ENCODE data around the gene ETV3L. TPM values are rescaled to one million over a fixed set of nuclear protein-coding genes. Genes with fewer than 3 reads are reported as not detected.

The ETV3L gene
- total and polyA plus RNA-seq, 2 experiments from 2014 or later = not detected

DNA sequence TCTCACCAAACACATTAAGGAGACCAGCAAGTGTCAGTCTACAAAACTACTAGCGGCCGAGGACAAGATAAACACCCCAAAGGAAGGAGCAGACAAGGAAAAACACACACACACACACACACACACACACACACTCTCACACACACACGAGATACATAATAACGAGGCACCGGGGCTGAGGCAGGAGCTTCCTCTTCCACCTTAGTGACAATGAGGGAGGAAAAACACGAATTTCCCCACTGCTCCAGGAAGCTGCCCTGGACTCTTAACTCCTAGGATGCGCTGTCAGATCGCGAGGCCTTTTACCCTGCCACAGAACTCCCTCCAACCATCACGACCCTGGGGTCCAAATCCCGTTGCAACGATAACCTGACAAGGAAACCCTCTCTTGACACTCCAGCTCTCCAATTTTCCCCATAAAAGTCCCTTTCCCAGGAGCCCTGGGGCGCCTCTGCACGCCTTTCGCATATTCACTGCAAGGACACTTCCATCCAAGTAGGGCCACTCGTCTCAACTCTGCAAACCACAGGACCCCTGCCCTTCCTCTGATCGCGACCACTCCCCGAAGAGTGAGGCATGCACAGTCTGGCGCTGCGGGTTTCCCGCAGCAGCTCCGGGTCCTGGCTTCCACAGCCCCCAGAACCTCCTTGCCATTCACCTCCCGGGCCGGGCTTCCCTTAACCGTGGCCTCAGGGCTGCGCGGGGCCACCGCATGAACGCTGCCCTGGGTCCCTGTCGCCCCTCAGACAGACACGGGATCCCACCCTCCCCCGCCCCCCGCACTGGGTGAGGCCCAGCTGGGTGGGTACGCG, 38.0 kb upstream of the ETV3L start:
- 1% methylated on average over 25 to 31 of the region's 36 CpGs for WGBS, 2 experiments (ENCODE audit: low coverage in 1 of 2, low lambda C conversion rate in 2 of 2, missing lambda C conversion rate in 2 of 2)
- in situ Hi-C loops (cut with MboI) = no loop called here
- Histone ChIP-seq H3K9me3 (ENCODE audit: low read depth) (no peaks in the 10 kb centered on the region), H3F3A (ENCODE audit: insufficient read depth) (peaks cover 55% of the 10 kb centered on the region), H3K4me2 (ENCODE audit: unreplicated experiment) (peak overlapping the region; percentile 92), H3K36me3 (ENCODE audit: low read depth) (peaks cover 34% of the 10 kb centered on the region), H3K9me2 (ENCODE audit: insufficient read depth) (no peaks in the 10 kb centered on the region), H3K27me3 (replicated peaks; ENCODE audit: insufficient read depth) (no peaks in the 10 kb centered on the region), H2AFZ (peak overlapping the region; percentile 71), H3K9ac (peak overlapping the region; percentile 97), H3K4me3 (peak overlapping the region; percentile 88), H3K79me2 (ENCODE audit: insufficient read depth) (peaks cover 54% of the 10 kb centered on the region), H3K27ac (peak overlapping the region; percentile 96), H3K4me1 (ENCODE audit: insufficient read depth) (peaks cover 22% of the 10 kb centered on the region), H4K20me1 (ENCODE audit: insufficient read depth) (0 out of 2 replicates have a peak, but pooled peaks cover 5% of the 10 kb centered on the region)
- no peak for TF ChIP-seq EZH2 (IDR thresholded peaks at IDR 0.05; ENCODE audit: insufficient read depth, poor library complexity, severe bottlenecking)
- TF ChIP-seq EZH2phosphoT487 (IDR thresholded peaks at IDR 0.05; ENCODE audit: insufficient read depth, low read depth) = no peak
- peak; percentile 57 for DNase-seq

DNA sequence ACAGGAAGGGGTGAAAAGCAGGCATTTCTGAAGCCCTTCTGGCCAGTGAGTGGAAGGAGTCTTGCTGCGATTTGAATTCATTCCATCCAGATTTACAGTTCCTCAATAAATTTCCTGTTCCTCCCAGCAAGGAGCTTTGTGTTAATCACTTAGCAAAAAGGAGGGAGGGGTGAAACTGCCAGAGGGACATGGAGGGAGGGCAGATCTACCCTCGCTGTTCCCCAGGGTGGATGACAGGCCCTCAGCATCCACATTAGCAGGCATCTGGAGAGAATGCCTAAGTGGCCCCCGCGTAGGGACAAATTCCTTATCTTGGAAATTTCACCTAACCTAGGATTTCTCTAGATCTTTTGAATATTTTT, 37.4 kb upstream of the ETV3L start:
- peaks cover 55% of the 10 kb centered on the region for H3F3A ChIP-seq (ENCODE audit: insufficient read depth)
- no peaks in the 10 kb centered on the region for H3K9me2 ChIP-seq (ENCODE audit: insufficient read depth)
- H3K9me3 ChIP-seq (ENCODE audit: low read depth) = no peaks in the 10 kb centered on the region
- H4K20me1 ChIP-seq (ENCODE audit: insufficient read depth) = 0 out of 2 replicates have a peak, but pooled peaks cover 5% of the 10 kb centered on the region
- DNase-seq = peak; percentile 64
- peak overlapping the region; percentile 96 for H3K27ac ChIP-seq
- H3K4me1 ChIP-seq (ENCODE audit: insufficient read depth) = peaks cover 22% of the 10 kb centered on the region
- in situ Hi-C loops (cut with MboI) = no loop called here
- peaks cover 39% of the 10 kb centered on the region for H3K36me3 ChIP-seq (ENCODE audit: low read depth)
- H3K4me2 ChIP-seq (ENCODE audit: unreplicated experiment) = peak overlapping the region; percentile 92
- WGBS, 2 experiments (ENCODE audit: low coverage in 1 of 2, low lambda C conversion rate in 2 of 2, missing lambda C conversion rate in 2 of 2) = 1% methylated on average over 4 of the region's 4 CpGs
- no peak overlapping the region for H2AFZ ChIP-seq
- no peaks in the 10 kb centered on the region for H3K27me3 ChIP-seq (replicated peaks; ENCODE audit: insufficient read depth)
- peaks cover 60% of the 10 kb centered on the region for H3K79me2 ChIP-seq (ENCODE audit: insufficient read depth)
- peak overlapping the region; percentile 88 for H3K4me3 ChIP-seq
- peak overlapping the region; percentile 97 for H3K9ac ChIP-seq
- TF ChIP-seq EZH2phosphoT487 (IDR thresholded peaks at IDR 0.05; ENCODE audit: insufficient read depth, low read depth) = no peak

DNA sequence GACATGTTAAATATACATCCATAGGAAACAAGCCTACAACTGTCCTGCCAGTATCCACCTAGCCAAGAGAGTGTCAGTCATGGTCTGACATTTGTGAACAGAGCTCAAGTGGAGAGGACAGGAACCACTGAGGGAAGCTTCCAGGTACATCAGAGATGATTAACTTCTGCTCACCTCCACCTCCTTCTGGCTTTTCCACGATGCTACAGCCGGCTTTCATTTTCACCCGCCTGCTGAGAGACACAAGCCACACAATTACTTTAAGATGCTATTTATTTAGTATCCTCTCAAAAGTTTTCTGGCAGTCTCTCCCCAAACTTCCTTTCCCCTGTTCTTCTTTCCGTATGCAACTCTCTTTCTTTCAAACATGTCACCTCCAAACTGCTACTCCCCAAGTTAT, 36.5 kb upstream of the ETV3L start:
- no peak for DNase-seq
- Histone ChIP-seq H3K27ac (peak overlapping the region; percentile 96), H4K20me1 (ENCODE audit: insufficient read depth) (0 out of 2 replicates have a peak, but pooled peaks cover 5% of the 10 kb centered on the region), H3K4me1 (ENCODE audit: insufficient read depth) (peaks cover 22% of the 10 kb centered on the region), H3K9ac (peak overlapping the region; percentile 97), H3K27me3 (replicated peaks; ENCODE audit: insufficient read depth) (no peaks in the 10 kb centered on the region), H2AFZ (no peak overlapping the region), H3K9me3 (ENCODE audit: low read depth) (no peaks in the 10 kb centered on the region), H3K4me2 (ENCODE audit: unreplicated experiment) (peak overlapping the region; percentile 92), H3K9me2 (ENCODE audit: insufficient read depth) (no peaks in the 10 kb centered on the region), H3F3A (ENCODE audit: insufficient read depth) (peaks cover 55% of the 10 kb centered on the region), H3K36me3 (ENCODE audit: low read depth) (peaks cover 48% of the 10 kb centered on the region), H3K4me3 (peak overlapping the region; percentile 88), H3K79me2 (ENCODE audit: insufficient read depth) (peaks cover 69% of the 10 kb centered on the region)
- in situ Hi-C loops (cut with MboI) = no loop called here
- no peak for TF ChIP-seq EZH2 (IDR thresholded peaks at IDR 0.05; ENCODE audit: insufficient read depth, poor library complexity, severe bottlenecking)
- no peak for TF ChIP-seq EZH2phosphoT487 (IDR thresholded peaks at IDR 0.05; ENCODE audit: insufficient read depth, low read depth)
- 9 to 11% methylated on average over 4 of the region's 4 CpGs for WGBS, 2 experiments (ENCODE audit: low coverage in 1 of 2, low lambda C conversion rate in 2 of 2, missing lambda C conversion rate in 2 of 2)

DNA sequence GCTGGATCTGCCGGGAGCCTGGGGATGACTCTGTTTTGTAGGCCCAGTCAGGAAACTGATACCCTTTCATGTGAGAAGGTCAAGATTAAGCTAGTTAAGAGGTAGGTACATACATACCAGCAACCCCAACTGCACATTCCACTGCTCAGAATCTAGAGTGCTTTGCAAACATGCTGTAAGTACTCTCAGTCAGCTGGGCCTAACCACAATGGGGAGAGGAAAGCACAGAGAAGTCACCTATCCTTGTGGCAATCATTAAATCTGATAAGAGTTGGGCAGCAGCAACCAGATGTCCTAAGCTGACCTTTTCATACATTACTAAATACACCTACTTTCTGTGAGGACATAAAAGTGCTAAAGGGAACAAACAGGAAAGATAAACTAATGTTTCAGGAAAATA, 36.0 kb upstream of the ETV3L start:
- Histone ChIP-seq H3F3A (ENCODE audit: insufficient read depth) (peaks cover 53% of the 10 kb centered on the region), H2AFZ (no peak overlapping the region), H4K20me1 (ENCODE audit: insufficient read depth) (0 out of 2 replicates have a peak, but pooled peaks cover 5% of the 10 kb centered on the region), H3K9ac (peak overlapping the region; percentile 97), H3K4me1 (ENCODE audit: insufficient read depth) (peaks cover 22% of the 10 kb centered on the region), H3K9me2 (ENCODE audit: insufficient read depth) (no peaks in the 10 kb centered on the region), H3K36me3 (ENCODE audit: low read depth) (peaks cover 52% of the 10 kb centered on the region), H3K4me2 (ENCODE audit: unreplicated experiment) (peak overlapping the region; percentile 92), H3K79me2 (ENCODE audit: insufficient read depth) (peaks cover 74% of the 10 kb centered on the region), H3K27ac (peak overlapping the region; percentile 96), H3K4me3 (peak overlapping the region; percentile 88; the same call in 1 of the 2 replicates), H3K27me3 (replicated peaks; ENCODE audit: insufficient read depth) (no peaks in the 10 kb centered on the region), H3K9me3 (ENCODE audit: low read depth) (no peaks in the 10 kb centered on the region)
- no peak for DNase-seq
- TF ChIP-seq EZH2 (IDR thresholded peaks at IDR 0.05; ENCODE audit: insufficient read depth, poor library complexity, severe bottlenecking) = no peak
- no peak for TF ChIP-seq EZH2phosphoT487 (IDR thresholded peaks at IDR 0.05; ENCODE audit: insufficient read depth, low read depth)
- 23 to 45% methylated on average over 1 of the region's 1 CpG for WGBS, 2 experiments (ENCODE audit: low coverage in 1 of 2, low lambda C conversion rate in 2 of 2, missing lambda C conversion rate in 2 of 2)
- in situ Hi-C loops (cut with MboI) = no loop called here

Data from GM23248 (cell line).